H1 (cell line): Measurements from ENCODE around the gene GAS6. TPM values are rescaled to one million over a fixed set of nuclear protein-coding genes. Genes with fewer than 3 reads are reported as not detected.

Experiments
- CTCF ChIA-PET: fragments of 300-600 bp; sonication (Branson Sonifier 250); formaldehyde crosslinking; loops from one replicate; lab custom pipeline; 2021; ENCODE audit not compliant: partially characterized antibody; lab: Charles Lee
- POLR2A ChIA-PET: fragments of 300-600 bp; sonication (Branson Sonifier 250); formaldehyde crosslinking; loops from one replicate; lab custom pipeline; 2021; ENCODE audit warnings: inconsistent platforms; ENCODE audit not compliant: partially characterized antibody; lab: Charles Lee
- DNase-seq, 2 experiments: peaks; one replicate each; pipeline versions ENCODE4 v3.0.0 to v3.0.0-alpha.2; 2010 to 2022; ENCODE audit warnings: low spot score in 2 of 2, low read depth in 1 of 2, mixed read lengths in 1 of 2
- FAIRE-seq: peaks from 2 replicates; lab custom pipeline; 2011; peaks lifted over from hg19 to GRCh38; lab: Jason Lieb, UNC
- H2AFZ ChIP-seq: 2 replicates; pipeline ENCODE4 v1.8.1; 2012; ENCODE audit warnings: low read length, inconsistent platforms
- H2AK5ac ChIP-seq: 2 replicates; pipeline ENCODE4 v1.6.1; 2013; ENCODE audit warnings: low read depth, low read length
- H2BK120ac ChIP-seq: replicated peaks from 2 replicates; pipeline ENCODE3; 2013; ENCODE audit warnings: low read depth, low read length, inconsistent platforms
- H2BK12ac ChIP-seq: 2 replicates; pipeline ENCODE4 v1.6.1; 2013; ENCODE audit warnings: low read depth, low read length
- H2BK15ac ChIP-seq: 2 replicates; pipeline ENCODE4 v1.6.1; 2013; ENCODE audit warnings: low read length
- H2BK20ac ChIP-seq: 2 replicates; pipeline ENCODE4 v1.6.1; 2013; ENCODE audit warnings: low read length
- H2BK5ac ChIP-seq: 2 replicates; pipeline ENCODE4 v1.6.1; 2013; ENCODE audit warnings: low read depth, low read length
- H3K14ac ChIP-seq: 2 replicates; pipeline ENCODE4 v1.6.1; 2013; ENCODE audit warnings: inconsistent platforms; ENCODE audit not compliant: insufficient read length
- H3K18ac ChIP-seq: 2 replicates; pipeline ENCODE4 v1.6.1; 2013; ENCODE audit warnings: low read length; ENCODE audit errors: extremely low read depth
- H3K23ac ChIP-seq: 2 replicates; pipeline ENCODE4 v1.6.1; 2013; ENCODE audit warnings: inconsistent platforms; ENCODE audit not compliant: insufficient read length
- H3K23me2 ChIP-seq: 2 replicates; pipeline ENCODE4 v1.6.1; 2013; ENCODE audit warnings: low read depth, low read length
- H3K27ac ChIP-seq: 2 replicates; pipeline ENCODE4 v1.6.1; 2011; ENCODE audit warnings: low read depth, low read length, inconsistent platforms
- H3K27me3 ChIP-seq, 4 experiments: replicated peaks in 1 of 4; 1 replicate in 1 of 4; 2 replicates in 3 of 4; pipeline versions ENCODE4 v1.6.1 to v1.8.1; 2011 to 2013; ENCODE audit warnings: low read length in 3 of 4, mild to moderate bottlenecking in 3 of 4, inconsistent platforms in 2 of 4, mixed read lengths in 2 of 4, moderate library complexity in 1 of 4; ENCODE audit not compliant: control insufficient read depth in 3 of 4, insufficient read depth in 3 of 4; ENCODE audit errors: extremely low read depth in 1 of 4
- H3K36me3 ChIP-seq, 4 experiments: 2 replicates each; pipeline versions ENCODE4 v1.6.1 to v1.8.1; 2011 to 2013; ENCODE audit warnings: mild to moderate bottlenecking in 4 of 4, low read length in 3 of 4, moderate library complexity in 2 of 4, control low read depth in 1 of 4, inconsistent platforms in 1 of 4; ENCODE audit not compliant: insufficient read depth in 4 of 4, control insufficient read depth in 2 of 4
- H3K4ac ChIP-seq: replicated peaks from 2 replicates; pipeline ENCODE3; 2013; ENCODE audit warnings: low read length, low read depth, mixed read lengths, inconsistent platforms; ENCODE audit not compliant: insufficient read length
- H3K4me1 ChIP-seq, 4 experiments: replicated peaks in 1 of 4; 1 replicate in 1 of 4; 2 replicates in 3 of 4; pipeline versions ENCODE4 v1.6.1 to v1.8.1; 2011 to 2013; ENCODE audit warnings: low read length in 3 of 4, inconsistent platforms in 2 of 4, mixed read lengths in 1 of 4; ENCODE audit not compliant: insufficient read depth in 4 of 4, control insufficient read depth in 3 of 4
- H3K4me2 ChIP-seq, 2 experiments: 2 replicates each; pipeline versions ENCODE4 v1.6.1 to v1.8.1; 2011 to 2013; ENCODE audit warnings: low read depth in 2 of 2, low read length in 2 of 2, control low read depth in 1 of 2, inconsistent platforms in 1 of 2, mild to moderate bottlenecking in 1 of 2; ENCODE audit not compliant: insufficient read depth in 1 of 2
- H3K4me3 ChIP-seq, 4 experiments: fragments of 200-600, 300-600 bp in 1 of 4; sonication (generic), shearing (Covaris generic), sonication (Bioruptor Twin) in 1 of 4; 2 replicates each; pipeline versions ENCODE4 v1.5.1 to v1.8.1; 2011 to 2016; ENCODE audit warnings: low read length in 4 of 4, low read depth in 3 of 4, control low read depth in 2 of 4, inconsistent platforms in 2 of 4, mild to moderate bottlenecking in 2 of 4, mixed read lengths in 1 of 4, moderate library complexity in 1 of 4; ENCODE audit not compliant: insufficient read depth in 2 of 4; ENCODE audit errors: extremely low read depth in 1 of 4
- H3K56ac ChIP-seq: replicated peaks from 2 replicates; pipeline ENCODE3; 2013; ENCODE audit warnings: low read depth, mild to moderate bottlenecking, mixed read lengths, low read length, inconsistent platforms; ENCODE audit not compliant: insufficient read length
- H3K79me1 ChIP-seq: 2 replicates; pipeline ENCODE4 v1.6.1; 2013; ENCODE audit warnings: low read depth, low read length, control low read depth
- H3K79me2 ChIP-seq, 2 experiments: 2 replicates each; pipeline versions ENCODE4 v1.6.1 to v1.8.1; 2012 to 2013; ENCODE audit warnings: low read length in 2 of 2, mild to moderate bottlenecking in 2 of 2, inconsistent platforms in 1 of 2; ENCODE audit not compliant: insufficient read depth in 2 of 2, control insufficient read depth in 1 of 2
- H3K9ac ChIP-seq, 4 experiments: replicated peaks in 1 of 4; 1 replicate in 1 of 4; 2 replicates in 3 of 4; pipeline versions ENCODE4 v1.6.1 to v1.8.1; 2011 to 2013; ENCODE audit warnings: low read depth in 3 of 4, low read length in 3 of 4, control low read depth in 2 of 4, mild to moderate bottlenecking in 2 of 4, moderate library complexity in 2 of 4, inconsistent platforms in 1 of 4; ENCODE audit errors: extremely low read depth in 1 of 4
- H3K9me3 ChIP-seq, 2 experiments: 2 replicates each; pipeline versions ENCODE4 v1.6.1 to v1.8.1; 2012 to 2013; ENCODE audit warnings: mild to moderate bottlenecking in 2 of 2, moderate library complexity in 2 of 2, control low read depth in 1 of 2, inconsistent platforms in 1 of 2, low read depth in 1 of 2, low read length in 1 of 2, mixed read lengths in 1 of 2; ENCODE audit not compliant: insufficient read depth in 2 of 2
- H4K20me1 ChIP-seq, 2 experiments: replicated peaks in 1 of 2; 2 replicates each; pipeline versions ENCODE3 to v1.8.1; 2011 to 2013; ENCODE audit warnings: inconsistent platforms in 2 of 2, low read length in 2 of 2, mild to moderate bottlenecking in 1 of 2; ENCODE audit not compliant: insufficient read depth in 2 of 2, control insufficient read depth in 1 of 2
- H4K5ac ChIP-seq: 2 replicates; pipeline ENCODE4 v1.6.1; 2013; ENCODE audit warnings: low read length, low read depth, mixed read lengths, inconsistent platforms; ENCODE audit not compliant: insufficient read length
- H4K8ac ChIP-seq: 2 replicates; pipeline ENCODE4 v1.8.0; 2013; ENCODE audit warnings: mild to moderate bottlenecking, moderate library complexity, low read length, inconsistent platforms; ENCODE audit not compliant: insufficient read depth; ENCODE audit errors: extremely low read depth
- H4K91ac ChIP-seq: replicated peaks from 2 replicates; pipeline ENCODE3; 2013; ENCODE audit warnings: low read length, mixed read lengths, inconsistent platforms; ENCODE audit not compliant: insufficient read length
- BRCA1 ChIP-seq: IDR thresholded peaks from 2 replicates; pipeline ENCODE4 v1.6.1; 2012; ENCODE audit warnings: low read depth, low read length, improper control_type of control experiment
- CEBPB ChIP-seq: IDR thresholded peaks from 2 replicates; pipeline ENCODE4 v1.6.1; 2012; ENCODE audit warnings: low read depth, low read length
- CHD2 ChIP-seq: IDR thresholded peaks from 2 replicates; pipeline ENCODE4 v1.6.1; 2012; ENCODE audit warnings: low read length, improper control_type of control experiment
- EZH2 ChIP-seq: fragments of 200-600 bp; sonication (generic); IDR thresholded peaks from 2 replicates; pipeline ENCODE4 v1.7.1; 2012; ENCODE audit warnings: low read depth, mild to moderate bottlenecking, moderate library complexity, low read length, inconsistent platforms; ENCODE audit not compliant: severe bottlenecking
- SIN3A ChIP-seq, 2 experiments: IDR thresholded peaks in 1 of 2; conservative IDR thresholded peaks in 1 of 2; 2 replicates each; pipeline ENCODE4 v1.6.1; 2011 to 2012; ENCODE audit warnings: low read length in 2 of 2, improper control_type of control experiment in 1 of 2, low read depth in 1 of 2, mild to moderate bottlenecking in 1 of 2
- WGBS, 2 experiments: shearing (Covaris generic) in 1 of 2; methylation state at CpG; one replicate each; pipeline versions ENCODE4 v1.1.6 to v1.1.7; 2013 to 2015; ENCODE audit warnings: low lambda C conversion rate in 2 of 2, mixed read lengths in 2 of 2, inconsistent platforms in 1 of 2, low coverage in 1 of 2, missing lambda C conversion rate in 1 of 2; ENCODE audit not compliant: insufficient replicate concordance in 2 of 2, insufficient coverage in 1 of 2, insufficient read length in 1 of 2; ENCODE audit errors: extremely low coverage in 1 of 2, missing lambda C conversion rate in 1 of 2; 5-methylcytosine and 5-hydroxymethylcytosine counted together
- polyA plus RNA-seq, 7 experiments: library from polyadenylated mRNA; depleted of rRNA in 3 of 7; stranded (reverse) in 5 of 7; unstranded in 2 of 7; fragments of >200 nt in 5 of 7; fragments of 200-250 nt in 2 of 7; gene quantifications; 1 replicate in 5 of 7; 2 replicates in 1 of 7; 4 replicates in 1 of 7; pipeline versions ENCODE4 v1.2.1 to v1.2.3, GENCODE V29; 2011 to 2013; ENCODE audit warnings: missing spikeins in 2 of 7, mixed read lengths in 2 of 7
- total RNA-seq: library from RNA; stranded (reverse); fragmentation: NEBNext Ultra II Directional; extraction: Animal tissue kit (Norgen Biotek cat#: 25700); gene quantifications from 2 replicates; pipeline ENCODE4 v1.2.1, GENCODE V29; 2021
- TF ChIP-seq, protein P1 (sequence below): IDR thresholded peaks from 2 replicates; pipeline ENCODE4 v1.6.1; 2011; ENCODE audit warnings: low read length, improper control_type of control experiment

GAS6 gene
- total and polyA plus RNA-seq, 2 of the 8 experiments (the other 6 are each of a cell fraction or from before 2014, with no cell fraction given), result 18.6 to 31.0 TPM

DNA sequence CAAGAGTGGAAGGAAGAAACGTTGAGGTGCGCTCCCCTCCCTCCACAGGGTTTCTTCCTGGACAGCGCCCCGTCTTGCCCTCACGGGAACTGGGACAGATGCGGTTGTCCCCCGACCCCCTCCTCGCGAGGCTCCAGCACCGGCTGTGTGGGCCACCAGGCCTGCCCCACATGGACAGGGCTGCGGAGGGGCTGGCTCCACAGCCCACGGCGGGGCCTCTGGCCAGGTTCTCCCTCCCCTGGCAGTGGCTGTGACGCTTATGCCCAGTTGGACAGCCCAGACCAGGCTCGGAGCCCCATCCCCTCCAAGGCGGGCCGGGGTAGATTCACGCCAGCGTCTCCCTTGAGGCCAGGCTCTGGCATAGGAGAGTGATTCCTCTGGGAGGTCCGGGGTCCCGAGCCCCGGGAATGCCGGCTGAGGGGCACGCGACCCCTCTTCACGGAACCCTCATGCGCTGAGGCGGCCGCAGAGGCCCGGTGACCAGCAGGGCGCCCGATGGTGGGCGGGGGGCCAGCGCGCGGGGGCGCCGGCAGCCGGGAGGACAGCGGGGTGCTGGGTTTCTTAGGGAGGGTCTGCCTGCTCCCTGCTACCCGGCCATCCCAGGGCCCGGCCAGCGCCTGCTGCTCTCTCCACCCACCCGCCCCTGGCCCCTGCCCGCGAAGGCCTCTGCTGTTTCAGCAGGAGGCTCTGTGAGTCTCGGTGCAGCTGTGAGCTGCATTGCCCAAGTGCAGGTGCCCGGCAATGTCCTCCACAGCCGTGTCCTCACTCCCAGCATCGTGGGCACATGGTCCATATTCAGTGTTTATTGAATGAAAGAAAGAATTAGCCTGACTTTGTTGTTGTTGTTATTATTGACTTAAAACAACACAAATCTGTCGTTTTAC, 20.3 kb upstream of the GAS6 start:
- no peak overlapping the region for H3K56ac ChIP-seq
- no peaks in the 10 kb centered on the region for H3K79me1 ChIP-seq
- H3K4me2 ChIP-seq, result no peak overlapping the region
- H3K23ac ChIP-seq, result no peak overlapping the region
- no peak overlapping the region for H2AFZ ChIP-seq
- no peak overlapping the region for H4K91ac ChIP-seq
- no peak overlapping the region for H2BK5ac ChIP-seq
- no peaks in the 10 kb centered on the region for H4K20me1 ChIP-seq
- no peaks in the 10 kb centered on the region for H3K27me3 ChIP-seq
- no peak overlapping the region for H2AK5ac ChIP-seq
- no peak overlapping the region for H2BK120ac ChIP-seq
- no peaks in the 10 kb centered on the region for H3K79me2 ChIP-seq
- no peaks in the 10 kb centered on the region for H3K36me3 ChIP-seq
- H3K27ac ChIP-seq, result no peak overlapping the region
- peaks cover 0 to 2% of the 10 kb centered on the region in 2 experiments; a peak in 1 of 4 replicates for H3K9me3 ChIP-seq
- ChIA-PET POLR2A (no interaction called here), CTCF (no interaction called here)
- DNase-seq (no peak), FAIRE-seq (no peak)
- no peak overlapping the region for H3K18ac ChIP-seq
- 87% methylated on average over 41 of the region's 51 CpGs; no CpG with 5 or more reads in 1 of the 2 experiments for WGBS, 2 experiments
- H3K9ac ChIP-seq, result no peak overlapping the region
- H2BK20ac ChIP-seq, result no peak overlapping the region
- H2BK15ac ChIP-seq, result no peak overlapping the region
- no peak overlapping the region for H4K8ac ChIP-seq
- H2BK12ac ChIP-seq, result no peak overlapping the region
- no peak overlapping the region for H3K4ac ChIP-seq
- peaks cover 0 to 2% (median 0%) of the 10 kb centered on the region in 4 experiments; a peak in 1 of 7 replicates for H3K4me1 ChIP-seq
- TF ChIP-seq CHD2 (no peak), EZH2 (no peak), BRCA1 (no peak), CEBPB (no peak), SIN3A (conservative IDR thresholded peaks at IDR 0.05 in 1 of 2, IDR thresholded peaks at IDR 0.05 in 1 of 2; ENCODE audit: low read depth in 1 of 2, low read length in 2 of 2) (no peak)
- TF ChIP-seq, protein P1, sequence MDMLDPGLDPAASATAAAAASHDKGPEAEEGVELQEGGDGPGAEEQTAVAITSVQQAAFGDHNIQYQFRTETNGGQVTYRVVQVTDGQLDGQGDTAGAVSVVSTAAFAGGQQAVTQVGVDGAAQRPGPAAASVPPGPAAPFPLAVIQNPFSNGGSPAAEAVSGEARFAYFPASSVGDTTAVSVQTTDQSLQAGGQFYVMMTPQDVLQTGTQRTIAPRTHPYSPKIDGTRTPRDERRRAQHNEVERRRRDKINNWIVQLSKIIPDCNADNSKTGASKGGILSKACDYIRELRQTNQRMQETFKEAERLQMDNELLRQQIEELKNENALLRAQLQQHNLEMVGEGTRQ, result no peak
- no peak overlapping the region for H3K14ac ChIP-seq
- no peaks in the 10 kb centered on the region for H3K23me2 ChIP-seq
- no peak overlapping the region for H4K5ac ChIP-seq
- H3K4me3 ChIP-seq, result no peak overlapping the region
